GM13977 (cell line): ENCODE measurements around the gene SWAP70.

Experiments
- DNase-seq: peaks from one replicate; pipeline ENCODE4 v3.0.0; 2012; ENCODE audit warnings: low spot score
- CTCF ChIP-seq: IDR thresholded peaks from 2 replicates; pipeline ENCODE4 v1.5.1; 2012; ENCODE audit warnings: mild to moderate bottlenecking, control low read depth; ENCODE audit not compliant: insufficient read depth; ENCODE audit errors: extremely low read depth, missing control alignments
- in situ Hi-C: fragments of 300-500 bp; cut with MboI; formaldehyde crosslinking; loops from one replicate; pipeline ENCODE4 v1.12.0; 2022; ENCODE audit warnings: low sequenced_read_pairs, low pct_unique_long_range_greater_than_20kb, mixed read lengths, inconsistent platforms; ENCODE audit not compliant: unreplicated experiment

SWAP70 gene

GRCh38 chr11:9657531-9657930, 6.3 kb upstream of the SWAP70 start:
- DNase-seq: no peak
- in situ Hi-C loops: no loop called here
- TF ChIP-seq CTCF: no peak

GRCh38 chr11:9660886-9661285, 3.0 kb upstream of the SWAP70 start:
- DNase-seq: no peak
- in situ Hi-C loops: no loop called here
- TF ChIP-seq CTCF: no peak

DNA sequence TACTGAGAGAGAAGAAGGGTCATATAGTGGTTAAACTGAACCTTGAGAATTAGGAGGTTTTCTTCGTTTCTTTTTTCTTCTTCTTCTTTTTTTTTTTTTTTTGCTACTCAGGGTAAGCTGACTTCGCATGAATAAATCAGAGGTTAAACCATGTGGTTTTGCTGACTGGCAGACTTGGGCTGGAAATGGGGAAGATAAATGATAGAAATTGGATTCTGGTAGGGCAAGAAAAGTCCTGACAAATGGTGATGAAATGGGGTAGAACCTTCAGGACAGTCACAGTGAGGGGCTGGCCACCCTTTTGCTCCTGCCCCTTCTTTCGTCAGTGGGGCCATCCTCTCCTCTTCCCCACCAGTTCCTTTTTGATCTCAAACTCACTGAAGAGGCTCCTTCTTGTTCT, 1.6 kb upstream of the SWAP70 start:
- DNase-seq: peak; percentile 40
- in situ Hi-C loops: no loop called here
- TF ChIP-seq CTCF: no peak

DNA sequence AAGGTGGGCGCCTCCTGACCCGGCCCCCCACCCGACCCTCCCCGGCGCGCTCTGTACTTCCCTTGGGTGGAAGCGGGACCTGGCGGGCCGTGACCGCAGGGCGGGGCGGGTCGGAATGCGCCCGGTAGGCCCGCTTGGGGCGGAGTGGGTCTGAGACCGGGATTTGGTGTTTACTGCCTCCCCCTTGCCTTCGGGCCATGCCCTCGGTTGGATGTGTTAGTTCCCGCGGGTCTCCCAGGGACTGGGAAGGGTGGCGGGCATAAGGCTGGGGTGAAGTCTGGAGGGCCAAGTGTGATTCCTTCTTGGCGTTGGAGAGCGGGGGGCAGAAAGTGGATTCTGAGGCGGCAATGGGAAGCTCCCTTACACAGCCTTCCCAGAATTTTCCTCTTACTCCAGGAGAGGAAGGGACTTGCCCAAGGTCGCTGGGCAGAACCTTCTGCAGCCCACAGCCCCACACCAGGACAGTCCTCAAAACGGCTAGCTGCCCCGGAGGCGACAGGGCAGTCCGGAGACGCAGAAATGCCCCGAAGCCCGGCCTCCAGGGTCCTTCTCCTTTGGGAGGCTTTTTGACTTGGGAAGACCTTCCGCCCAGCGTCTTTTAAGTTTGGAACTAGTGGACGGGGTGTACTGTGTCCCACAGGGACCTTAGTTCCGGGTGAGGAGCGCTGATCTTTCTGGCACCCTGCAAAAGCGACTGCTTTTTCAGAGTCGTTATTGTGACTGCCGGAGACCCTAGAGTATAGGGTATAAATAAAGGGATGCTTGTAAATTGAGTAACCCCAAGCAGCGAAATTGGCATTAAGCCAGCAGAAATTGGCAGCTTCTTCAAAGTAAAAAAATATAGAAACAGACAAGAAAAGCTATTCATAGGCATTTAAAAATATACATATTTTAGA, 647 bp downstream of the SWAP70 start:
- TF ChIP-seq CTCF: no peak
- in situ Hi-C loops: no loop called here
- peak; percentile 50 for DNase-seq

DNA sequence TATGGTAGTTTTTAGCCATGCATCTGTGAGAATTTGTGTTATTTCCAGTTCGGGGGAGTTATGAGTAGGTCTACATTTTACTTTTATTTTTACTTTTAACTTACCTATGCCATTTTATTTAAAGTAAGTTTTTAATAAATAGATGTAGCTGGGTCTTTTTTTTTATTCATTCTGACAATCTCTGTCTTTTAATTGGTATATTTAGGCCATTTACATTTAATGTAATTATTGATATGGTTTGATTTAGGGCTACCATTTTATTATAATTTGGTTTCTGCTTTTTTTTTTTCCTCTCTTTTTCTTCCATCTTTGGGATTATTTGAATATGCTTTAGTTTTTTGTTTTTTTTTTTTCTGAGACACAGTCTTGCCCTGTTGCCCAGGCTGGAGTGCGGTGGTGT, 1.9 kb downstream of the SWAP70 start:
- in situ Hi-C loops: no loop called here
- TF ChIP-seq CTCF: no peak
- no peak for DNase-seq

DNA sequence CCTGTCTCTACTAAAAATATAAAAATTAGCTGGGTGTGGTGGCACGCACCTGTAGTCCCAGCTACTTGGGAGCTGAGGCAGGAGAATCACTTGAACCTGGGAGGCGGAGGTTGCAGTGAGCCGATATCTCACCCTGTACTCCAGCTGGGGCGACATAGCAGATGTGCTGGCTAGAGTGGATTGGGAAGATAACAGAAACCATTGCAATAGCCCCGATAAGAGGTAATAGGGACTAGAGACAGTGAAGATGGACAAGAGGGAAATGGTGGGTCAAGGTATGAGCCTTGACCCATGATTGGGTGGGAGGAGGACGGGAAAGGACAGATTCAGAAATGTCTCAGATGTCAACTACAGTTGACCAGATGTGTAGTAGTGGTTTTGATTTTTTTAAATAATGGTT, 6.1 kb downstream of the SWAP70 start:
- in situ Hi-C loops: no loop called here
- DNase-seq: no peak
- TF ChIP-seq CTCF: no peak
